Heart right ventricle (tissue), 16 donors: ENCODE measurements around the gene B3GALNT1. TPM values are rescaled to one million over a fixed set of nuclear protein-coding genes. Genes with fewer than 3 reads are reported as not detected.
A peak's percentile ranks its signal among the peaks of the same experiment; 100 is the strongest.

ENCODE experiments used
- ATAC-seq, 8 donors: fragments of 200-7000 bp; cut with Tn5 transposase; one replicate each; pipeline ENCODE4 v1.9.1; 2020; ENCODE audit warnings: mild to moderate bottlenecking in 8 of 8, moderate library complexity in 8 of 8, moderate number of reproducible peaks in 1 of 8
- DNase-seq, 2 donors: peaks; one replicate each; pipeline ENCODE4 v3.0.0-alpha.2; 2020
- H3K27ac ChIP-seq, 10 donors: fragments of 200-600 bp; sonication (generic) in 2 of 10; one replicate each; pipeline versions ENCODE4 v1.5.0 to v1.8.0; 2020 to 2022; ENCODE audit warnings: mild to moderate bottlenecking in 3 of 10
- H3K27me3 ChIP-seq, 7 donors: fragments of 200-600 bp; one replicate each; pipeline ENCODE4 v1.8.0; 2021 to 2022; ENCODE audit warnings: mild to moderate bottlenecking in 2 of 7
- H3K36me3 ChIP-seq, 9 donors: fragments of 200-600 bp; sonication (generic) in 1 of 9; one replicate each; pipeline versions ENCODE4 v1.5.0 to v1.8.0; 2020 to 2022; ENCODE audit warnings: mild to moderate bottlenecking in 2 of 9
- H3K4me1 ChIP-seq, 9 donors: fragments of 200-600 bp; sonication (generic) in 1 of 9; one replicate each; pipeline versions ENCODE4 v1.5.0 to v1.8.0; 2020 to 2022; ENCODE audit warnings: mild to moderate bottlenecking in 4 of 9
- H3K4me3 ChIP-seq, 10 donors: fragments of 200-600 bp; sonication (generic) in 2 of 10; one replicate each; pipeline versions ENCODE4 v1.5.0 to v1.8.0; 2020 to 2022; ENCODE audit warnings: mild to moderate bottlenecking in 7 of 10, moderate library complexity in 2 of 10
- H3K9me3 ChIP-seq, 11 donors: fragments of 200-600 bp in 10 of 11; sonication (generic) in 2 of 11; one replicate each; pipeline versions ENCODE4 v1.5.0 to v1.8.0; 2013 to 2022; ENCODE audit warnings: mild to moderate bottlenecking in 2 of 11, control low read depth in 1 of 11, moderate library complexity in 1 of 11
- WGBS, 2 donors: extraction: QIAGEN DNeasy Blood & Tissue Kit; methylation state at CpG; one replicate each; pipeline ENCODE4 v1.1.7; 2013; ENCODE audit warnings: inconsistent platforms in 1 of 2; 5-methylcytosine and 5-hydroxymethylcytosine counted together
- intact Hi-C, 10 donors: fragments of 100-400 bp; cut with DNase I; formaldehyde crosslinking; loops; one replicate each; pipeline versions ENCODE4 v1.11.1 to v1.14.2; 2022
- polyA plus RNA-seq, 2 donors: library from polyadenylated mRNA; stranded (reverse); fragments of 200-250 nt; gene quantifications; one replicate each; pipeline ENCODE4 v1.2.3, GENCODE V29; 2013
- total RNA-seq, 10 donors: library from RNA; stranded (reverse); fragmentation: NEBNext Ultra II Directional in 3 of 10; extraction: Animal tissue kit (Norgen Biotek cat#: 25700) in 3 of 10; gene quantifications; one replicate each; pipeline versions ENCODE4 v1.2.1 to v1.2.4, GENCODE V29; 2021 to 2023
- TF ChIP-seq, protein P1 (sequence below), 9 donors: fragments of 200-600 bp; sonication (generic) in 2 of 9; IDR thresholded peaks; one replicate each; pipeline versions ENCODE4 v1.5.0 to v1.8.0; 2021 to 2022; ENCODE audit warnings: antibody characterized with exemption in 9 of 9, mild to moderate bottlenecking in 5 of 9, moderate library complexity in 1 of 9
- donor health status: Arrhythmogenic right ventricular cardiomyopathy.
- donor health status: ischemic (EF 13 %, LVEDD 7.1; RV severe dilation, severe dysfunction).
- donor health status: healthy with polysubstance abuse.
- donor health status: DM: no; HTN: yes; CAD: no.
- donor health status: DM: no; HTN: no; CAD: no.
- donor health status: ischemic (EF 25% LVEDD 6.9; RV normal size, moderate dysfunction).
- donor health status: ischemic (EF 25% LVEDD 5.7; RV mildly dilated, moderate dysfunction).
- donor health status: healthy.
- donor health status: DM: yes; HTN: yes; CAD: no.
- donor health status: Ischemic cardiomyopathy.
- donor health status: ischemic (EF 35%, LVEDD 5.7; RV mildly dilated, moderate dysfunction).
- donor health status: nonischemic (EF 11% LVEDD 7.7; RV severe dilation, severe dysfunction).
- donor health status: DM: yes; HTN: yes; CAD: no.
- donor health status: PGD.
- donor health status: ischemic (EF 29% LVEDD 5.4; RV normal size, mild dysfunction).
- donor health status: nonischemic (EF 23%, LVEDD 6.1; RV moderate dilation, normal function).

The B3GALNT1 gene
- total and polyA plus RNA-seq, 12 donors = 18.7 to 85.1 (median 71.7) TPM

DNA sequence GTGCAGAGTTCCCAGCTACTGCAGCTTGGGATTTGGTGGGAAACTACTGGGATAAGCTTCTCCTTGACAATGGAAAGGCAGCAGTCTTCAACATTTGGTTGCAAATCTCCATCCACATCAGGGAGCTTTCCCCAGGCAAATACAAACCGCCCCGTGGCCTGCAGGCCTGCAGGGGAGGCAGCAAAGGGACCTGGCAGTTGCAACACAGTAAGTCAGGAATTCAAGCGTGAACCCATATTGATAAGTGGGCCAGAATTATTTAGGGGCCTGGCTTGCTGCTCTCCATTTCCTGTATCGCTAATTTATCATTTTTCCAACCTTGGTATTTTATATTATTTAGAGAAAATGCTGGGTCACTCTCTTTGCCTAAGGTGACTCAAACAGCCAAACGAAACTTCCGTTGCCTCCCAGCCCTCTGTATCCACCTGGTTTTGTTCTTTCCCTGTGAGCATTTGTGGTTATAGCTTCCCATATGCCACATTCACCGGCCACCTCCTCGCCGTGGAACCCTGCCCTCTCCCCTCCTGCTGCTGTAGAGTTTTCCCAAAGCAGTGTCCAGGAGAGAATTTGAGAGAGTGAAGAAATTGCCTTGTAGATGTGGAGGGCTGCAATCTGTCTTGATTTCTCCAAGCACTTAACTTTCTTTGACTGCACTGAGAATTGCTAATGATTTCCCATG lies 34.8 kb downstream of the B3GALNT1 start:
- peaks cover 0 to 13% (median 0%) of the 10 kb centered on the region in 9 donors for H3K36me3 ChIP-seq
- peak overlapping the region in 5 of 10 donors; percentile 18 to 55 (median 31) for H3K27ac ChIP-seq
- WGBS, 2 donors = 89 to 96% methylated on average over 9 of the region's 9 CpGs
- ATAC-seq (peak in 1 of 8 donors; percentile 4), DNase-seq (no peak)
- no peak overlapping the region for H3K4me3 ChIP-seq
- intact Hi-C loops = no loop called here
- TF ChIP-seq, protein P1, sequence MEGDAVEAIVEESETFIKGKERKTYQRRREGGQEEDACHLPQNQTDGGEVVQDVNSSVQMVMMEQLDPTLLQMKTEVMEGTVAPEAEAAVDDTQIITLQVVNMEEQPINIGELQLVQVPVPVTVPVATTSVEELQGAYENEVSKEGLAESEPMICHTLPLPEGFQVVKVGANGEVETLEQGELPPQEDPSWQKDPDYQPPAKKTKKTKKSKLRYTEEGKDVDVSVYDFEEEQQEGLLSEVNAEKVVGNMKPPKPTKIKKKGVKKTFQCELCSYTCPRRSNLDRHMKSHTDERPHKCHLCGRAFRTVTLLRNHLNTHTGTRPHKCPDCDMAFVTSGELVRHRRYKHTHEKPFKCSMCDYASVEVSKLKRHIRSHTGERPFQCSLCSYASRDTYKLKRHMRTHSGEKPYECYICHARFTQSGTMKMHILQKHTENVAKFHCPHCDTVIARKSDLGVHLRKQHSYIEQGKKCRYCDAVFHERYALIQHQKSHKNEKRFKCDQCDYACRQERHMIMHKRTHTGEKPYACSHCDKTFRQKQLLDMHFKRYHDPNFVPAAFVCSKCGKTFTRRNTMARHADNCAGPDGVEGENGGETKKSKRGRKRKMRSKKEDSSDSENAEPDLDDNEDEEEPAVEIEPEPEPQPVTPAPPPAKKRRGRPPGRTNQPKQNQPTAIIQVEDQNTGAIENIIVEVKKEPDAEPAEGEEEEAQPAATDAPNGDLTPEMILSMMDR (IDR thresholded peaks at IDR 0.05) = no peak
- no peaks in the 10 kb centered on the region for H3K9me3 ChIP-seq
- no peaks in the 10 kb centered on the region for H3K27me3 ChIP-seq
- H3K4me1 ChIP-seq = peaks cover 4 to 44% (median 19%) of the 10 kb centered on the region in 9 donors

DNA sequence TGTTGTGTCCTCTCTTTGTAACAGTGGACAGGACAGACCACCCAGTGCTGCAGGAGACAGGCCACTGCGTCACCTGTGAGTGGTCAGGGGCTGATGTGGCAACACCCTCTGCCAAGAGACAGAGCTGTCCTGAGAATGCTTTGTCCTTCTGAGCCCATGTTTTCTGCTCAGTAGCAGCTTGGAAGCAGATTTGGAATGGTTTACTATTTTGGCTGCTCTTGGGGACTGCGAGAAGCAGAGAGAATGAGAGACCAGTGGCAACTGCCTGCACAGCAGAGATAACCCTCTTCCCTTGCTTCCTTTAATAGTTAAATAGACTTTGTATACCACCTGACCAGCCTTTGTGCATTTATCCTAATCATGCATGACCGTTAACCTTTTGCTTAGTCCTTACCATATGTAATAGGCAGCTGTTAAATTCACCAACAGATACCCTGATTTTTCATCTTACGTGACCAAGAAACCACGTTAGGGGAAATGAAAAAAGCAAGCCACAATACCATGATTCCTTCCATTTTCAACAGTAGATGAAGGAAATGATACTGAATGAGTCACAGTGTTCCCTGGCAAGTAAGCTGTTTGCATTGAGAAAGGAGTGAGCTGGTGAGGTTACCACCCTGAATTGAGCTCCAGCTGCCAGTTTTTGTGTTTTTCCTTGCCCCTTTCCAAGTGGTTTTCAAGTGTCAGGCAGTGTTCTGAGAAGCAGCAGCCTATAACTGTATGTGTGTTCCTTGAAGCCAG lies 35.5 kb downstream of the B3GALNT1 start:
- peaks cover 0 to 15% (median 0%) of the 10 kb centered on the region in 9 donors for H3K36me3 ChIP-seq
- H3K27ac ChIP-seq = peak overlapping the region in 5 of 10 donors; percentile 18 to 64 (median 34)
- TF ChIP-seq, protein P1 (IDR thresholded peaks at IDR 0.05) = no peak
- intact Hi-C loops = no loop called here
- H3K4me1 ChIP-seq = peaks cover 4 to 39% (median 19%) of the 10 kb centered on the region in 9 donors
- ATAC-seq (peak in 7 of 8 donors; percentile 7 to 54 (median 46)), DNase-seq (no peak)
- H3K9me3 ChIP-seq = no peaks in the 10 kb centered on the region
- 70 to 79% methylated on average over 5 of the region's 5 CpGs for WGBS, 2 donors
- no peak overlapping the region for H3K4me3 ChIP-seq
- H3K27me3 ChIP-seq = no peaks in the 10 kb centered on the region

DNA sequence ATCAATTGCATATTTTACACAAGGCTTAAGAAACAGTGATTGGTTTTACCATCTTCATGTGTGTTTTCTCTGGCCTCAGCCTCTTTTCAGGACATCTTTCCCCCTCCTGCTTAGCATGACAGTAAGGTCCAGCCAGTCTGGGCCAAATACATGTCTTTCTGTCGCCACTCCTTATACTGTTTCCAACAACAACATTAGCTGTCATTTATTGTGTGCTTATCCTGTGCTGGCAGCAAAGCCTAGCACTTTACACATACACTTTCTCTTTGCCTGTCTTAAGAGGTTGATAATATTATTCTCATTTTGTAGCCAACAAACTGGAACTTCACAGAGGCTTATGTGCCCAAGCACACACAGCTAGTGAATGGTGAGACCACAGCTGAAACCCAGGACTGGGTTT lies 37.8 kb downstream of the B3GALNT1 start:
- peaks cover 4 to 34% (median 19%) of the 10 kb centered on the region in 9 donors for H3K4me1 ChIP-seq
- ATAC-seq (peak in 4 of 8 donors; percentile 29 to 60 (median 50)), DNase-seq (no peak)
- intact Hi-C loops = no loop called here
- WGBS, 2 donors = 38 to 48% methylated on average over 1 of the region's 1 CpG
- no peaks in the 10 kb centered on the region for H3K27me3 ChIP-seq
- TF ChIP-seq, protein P1 (IDR thresholded peaks at IDR 0.05) = no peak
- H3K4me3 ChIP-seq = no peak overlapping the region
- no peaks in the 10 kb centered on the region for H3K9me3 ChIP-seq
- peaks cover 0 to 15% (median 0%) of the 10 kb centered on the region in 9 donors for H3K36me3 ChIP-seq
- H3K27ac ChIP-seq = no peak overlapping the region

DNA sequence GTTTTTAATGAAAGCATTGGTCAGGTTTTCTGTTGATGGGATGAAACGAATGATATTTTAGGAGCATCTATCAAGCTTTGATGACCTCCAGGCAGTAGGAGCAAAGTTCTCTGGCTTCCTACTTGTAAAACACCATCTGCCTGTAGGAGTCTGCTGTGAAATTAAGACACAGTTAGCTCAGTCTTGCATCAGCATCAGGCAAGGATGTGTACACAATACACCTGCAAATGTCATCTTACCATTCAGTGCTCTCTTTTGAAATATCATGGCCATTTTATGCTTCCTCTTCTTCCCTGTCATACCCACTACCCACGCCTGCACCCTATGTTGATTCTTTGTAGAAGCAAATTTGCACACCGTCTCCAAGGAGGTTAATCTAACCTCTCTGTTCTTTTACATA lies 38.2 kb downstream of the B3GALNT1 start:
- no peak for DNase-seq
- Histone ChIP-seq H3K36me3 (peaks cover 0 to 15% (median 0%) of the 10 kb centered on the region in 9 donors), H3K27ac (no peak overlapping the region), H3K27me3 (no peaks in the 10 kb centered on the region), H3K4me1 (peaks cover 4 to 32% (median 19%) of the 10 kb centered on the region in 9 donors), H3K9me3 (no peaks in the 10 kb centered on the region), H3K4me3 (no peak overlapping the region)
- TF ChIP-seq, protein P1 (IDR thresholded peaks at IDR 0.05) = no peak
- no peak for ATAC-seq
- intact Hi-C loops = no loop called here
- 88 to 89% methylated on average over 3 of the region's 3 CpGs for WGBS, 2 donors
